Prostate gland (tissue), 2 donors: ENCODE data around the gene ZCCHC17. TPM values are rescaled to one million over a fixed set of nuclear protein-coding genes. Genes with fewer than 3 reads are reported as not detected.
"Not testable (repeated sequence)": the region's sequence is repeated elsewhere in the genome, so short reads cannot be mapped to it uniquely, and the experiment has no call there.

Source experiments
- DNase-seq: peaks from one replicate; pipeline ENCODE4 v3.0.0-alpha.2; 2019; ENCODE audit warnings: low spot score
- H3K27ac ChIP-seq, 2 donors: fragments of 200-600 bp; sonication (generic); 2 replicates each; pipeline ENCODE4 v1.5.1; 2017 to 2019
- H3K27me3 ChIP-seq: fragments of 200-600 bp; sonication (generic); replicated peaks from 2 replicates; pipeline ENCODE4 v1.5.1; 2019; ENCODE audit not compliant: insufficient read depth
- H3K36me3 ChIP-seq, 2 donors: fragments of 200-600 bp; sonication (generic); 1 replicate in 1 of 2; 2 replicates in 1 of 2; pipeline versions ENCODE4 v1.5.1 to v1.8.1; 2017 to 2019
- H3K4me1 ChIP-seq: fragments of 200-600 bp; sonication (generic); replicated peaks from 2 replicates; pipeline ENCODE4 v1.5.1; 2019
- H3K4me3 ChIP-seq, 2 donors: fragments of 200-600 bp; sonication (generic); 2 replicates each; pipeline ENCODE4 v1.5.1; 2017 to 2019
- H3K9me3 ChIP-seq: fragments of 200-600 bp; sonication (generic); 2 replicates; pipeline ENCODE4 v1.5.1; 2017
- CTCF ChIP-seq, 4 experiments: fragments of 200-600 bp in 2 of 4; fragments of 450-650 bp in 2 of 4; sonication (generic) in 2 of 4; IDR thresholded peaks; 1 replicate in 3 of 4; 2 replicates in 1 of 4; pipeline ENCODE4 v1.5.1; 2016 to 2019; ENCODE audit warnings: antibody characterized with exemption in 4 of 4, mild to moderate bottlenecking in 2 of 4, moderate library complexity in 2 of 4
- POLR2A ChIP-seq: fragments of 450-650 bp; IDR thresholded peaks from one replicate; pipeline ENCODE4 v1.6.1; 2016; ENCODE audit warnings: antibody characterized with exemption, mild to moderate bottlenecking
- POLR2AphosphoS5 ChIP-seq: sonication (generic); formaldehyde crosslinking; IDR thresholded peaks from one replicate; pipeline ENCODE4 v1.6.1; 2017; ENCODE audit warnings: antibody characterized with exemption
- WGBS: methylation state at CpG from one replicate; pipeline ENCODE4 v1.1.5; 2018; 5-methylcytosine and 5-hydroxymethylcytosine counted together
- intact Hi-C: fragments of 100-400 bp; cut with DNase I; formaldehyde crosslinking; loops from one replicate; pipeline ENCODE4 v1.14.2; 2022
- total RNA-seq, 2 donors: library from RNA; depleted of rRNA; stranded (reverse); fragments of >200 nt; gene quantifications; one replicate each; pipeline ENCODE4 v1.1.0, GENCODE V29; 2016

ZCCHC17 gene
- total RNA-seq, 2 donors from 2014 or later, result 31.5 to 39.0 TPM

- 50% methylated on average over 1 of the region's 1 CpG for WGBS
- Histone ChIP-seq H3K36me3 (peaks cover 0 to 3% of the 10 kb centered on the region in 2 donors), H3K4me3 (no peak overlapping the region), H3K27ac (no peak overlapping the region), H3K27me3 (no peaks in the 10 kb centered on the region), H3K4me1 (peaks cover 7% of the 10 kb centered on the region), H3K9me3 (no peaks in the 10 kb centered on the region)
- no peak for DNase-seq
- intact Hi-C loops, result no loop called here
- TF ChIP-seq POLR2AphosphoS5, result no peak
- no peak for TF ChIP-seq CTCF (IDR thresholded peaks at IDR 0.05)
Observed at GRCh38 chr1:31264790-31265386, 31.9 kb upstream of the ZCCHC17 start.

- TF ChIP-seq CTCF (IDR thresholded peaks at IDR 0.05) (no peak), POLR2AphosphoS5 (no peak), POLR2A (no peak)
- Histone ChIP-seq H3K27me3 (no peaks in the 10 kb centered on the region), H3K4me1 (peaks cover 2% of the 10 kb centered on the region), H3K4me3 (no peak overlapping the region), H3K36me3 (peaks cover 3 to 4% of the 10 kb centered on the region in 2 donors), H3K27ac (no peak overlapping the region), H3K9me3 (no peaks in the 10 kb centered on the region)
- DNase-seq, result no peak
- 89% methylated on average over 2 of the region's 2 CpGs for WGBS
- intact Hi-C loops, result no loop called here
Observed at GRCh38 chr1:31266547-31266946, 30.3 kb upstream of the ZCCHC17 start.

- no peak for TF ChIP-seq POLR2A
- no peak for TF ChIP-seq POLR2AphosphoS5
- no peak for TF ChIP-seq CTCF (IDR thresholded peaks at IDR 0.05)
- Histone ChIP-seq H3K4me1 (peaks cover 2% of the 10 kb centered on the region), H3K4me3 (no peak overlapping the region), H3K27me3 (no peaks in the 10 kb centered on the region), H3K27ac (no peak overlapping the region), H3K9me3 (no peaks in the 10 kb centered on the region), H3K36me3 (peaks cover 0 to 4% of the 10 kb centered on the region in 2 donors)
- DNase-seq, result no peak
- intact Hi-C loops, result no loop called here
- WGBS, result 73% methylated on average over 3 of the region's 3 CpGs
Observed at GRCh38 chr1:31272369-31272768, 24.5 kb upstream of the ZCCHC17 start.

- H3K9me3 ChIP-seq, result no peaks in the 10 kb centered on the region
- no peak overlapping the region for H3K4me3 ChIP-seq
- H3K27ac ChIP-seq, result peak overlapping the region in 1 of 2 donors; percentile 14
- H3K36me3 ChIP-seq, result peaks cover 0 to 4% of the 10 kb centered on the region in 2 donors
- intact Hi-C loops, result no loop called here
- DNase-seq, result no peak
- no peak for TF ChIP-seq POLR2A
- no peak for TF ChIP-seq CTCF (IDR thresholded peaks at IDR 0.05)
- TF ChIP-seq POLR2AphosphoS5, result no peak
- H3K27me3 ChIP-seq, result no peaks in the 10 kb centered on the region
- 35% methylated on average over 2 of the region's 2 CpGs for whole genome bisulfite sequencing
- peaks cover 2% of the 10 kb centered on the region for H3K4me1 ChIP-seq
Observed at GRCh38 chr1:31273619-31274018, 23.2 kb upstream of the ZCCHC17 start.

GRCh38 chr1:31282426-31282825 is 14.4 kb upstream of the ZCCHC17 start:
- DNase-seq, H3K27me3 ChIP-seq, intact Hi-C loops, H3K27ac ChIP-seq, H3K4me3 ChIP-seq, H3K4me1 ChIP-seq, H3K36me3 ChIP-seq, H3K9me3 ChIP-seq: not testable (repeated sequence)
- 93% methylated on average over 9 of the region's 9 CpGs for WGBS

GRCh38 chr1:31287791-31288190 is 9.0 kb upstream of the ZCCHC17 start:
- WGBS, result 96% methylated on average over 4 of the region's 4 CpGs
- H3K9me3 ChIP-seq, H3K36me3 ChIP-seq, H3K4me1 ChIP-seq, H3K4me3 ChIP-seq, DNase-seq, intact Hi-C loops, H3K27me3 ChIP-seq, H3K27ac ChIP-seq: not testable (repeated sequence)
